ENCODE measurements around the gene OAT. TPM values are rescaled to one million over a fixed set of nuclear protein-coding genes. Genes with fewer than 3 reads are reported as not detected.

OAT gene
- total and polyA plus RNA-seq, 2 donors (not counting 3 experiments of a cell fraction or from before 2014, with no cell fraction given): 69.9 to 90.8 TPM

GRCh38 chr10:124459395-124459794 lies 40.7 kb upstream of the OAT start:
- no peak for FAIRE-seq
- CTCF ChIA-PET: no interaction called here
- Histone ChIP-seq H3K36me3 (ENCODE audit: control insufficient read depth in 2 of 2, extremely low read depth in 1 of 2, insufficient read depth in 2 of 2, low read length in 2 of 2) (no peaks in the 10 kb centered on the region), H3K9me3 (replicated peaks; ENCODE audit: control insufficient read depth, insufficient read depth, low read length) (no peaks in the 10 kb centered on the region), H3K9ac (replicated peaks; ENCODE audit: extremely low read depth, insufficient read depth, low read length) (no peak overlapping the region), H3K79me2 (ENCODE audit: control insufficient read depth, insufficient read depth, low read length) (no peaks in the 10 kb centered on the region), H3K9me1 (replicated peaks; ENCODE audit: control insufficient read depth, extremely low read depth, insufficient read depth, low read length) (no peaks in the 10 kb centered on the region), H2AFZ (ENCODE audit: low read depth, low read length) (no peak overlapping the region), H3K27ac (ENCODE audit: insufficient read depth, low read depth, low read length) (no peak overlapping the region), H4K20me1 (replicated peaks; ENCODE audit: control insufficient read depth, extremely low read depth, insufficient read depth, low read length) (no peaks in the 10 kb centered on the region), H3K27me3 (ENCODE audit: control insufficient read depth in 2 of 2, insufficient read depth in 2 of 2, low read length in 2 of 2) (peaks cover 10 to 15% of the 10 kb centered on the region in 2 experiments), H3K4me3 (replicated peaks in 1 of 3; ENCODE audit: insufficient read depth in 1 of 3, low read depth in 1 of 3, low read length in 3 of 3) (no peak overlapping the region), H3K4me2 (ENCODE audit: insufficient read depth, low read length) (no peak overlapping the region), H3K4me1 (ENCODE audit: control insufficient read depth, extremely low read depth, insufficient read depth, low read length) (no peaks in the 10 kb centered on the region)
- POLR2A ChIA-PET: no interaction called here
- no TSS peak for BruUV-seq (replicated peaks)
- no peak for DNase-seq (ENCODE audit: low read depth, low spot score)
- intact Hi-C loops (cut with micrococcal nuclease) (no loop called here), dilution Hi-C loops (cut with MboI; ENCODE audit: extremely low pct_ligation_motif_present, low sequenced_read_pairs) (no loop called here)
- TF ChIP-seq JUN (IDR thresholded peaks at IDR 0.05; ENCODE audit: borderline replicate concordance, insufficient read depth, insufficient read length, low read depth) (no peak), POLR2A (IDR thresholded peaks at IDR 0.05; ENCODE audit: low read depth, low read length) (no peak), POLR2AphosphoS5 (IDR thresholded peaks at IDR 0.05; ENCODE audit: insufficient read depth, low read depth, low read length) (no peak), GATA2 (IDR thresholded peaks at IDR 0.05; ENCODE audit: insufficient read depth, insufficient read length, low read depth, low read length) (no peak), EZH2 (IDR thresholded peaks at IDR 0.05; ENCODE audit: borderline replicate concordance, low read depth, low read length, severe bottlenecking) (no peak), MYC (IDR thresholded peaks at IDR 0.05; ENCODE audit: low read depth, low read length) (no peak), CTCF (IDR thresholded peaks at IDR 0.05; ENCODE audit: extremely low read depth in 1 of 2, insufficient read depth in 1 of 2, low read depth in 1 of 2, low read length in 2 of 2) (no peak)

GRCh38 chr10:124458889-124459288 lies 40.2 kb upstream of the OAT start:
- no peak overlapping the region for H2AFZ ChIP-seq (ENCODE audit: low read depth, low read length)
- dilution Hi-C loops (cut with MboI; ENCODE audit: extremely low pct_ligation_motif_present, low sequenced_read_pairs): no loop called here
- H3K4me1 ChIP-seq (ENCODE audit: control insufficient read depth, extremely low read depth, insufficient read depth, low read length): no peaks in the 10 kb centered on the region
- H3K4me3 ChIP-seq (replicated peaks in 1 of 3; ENCODE audit: insufficient read depth in 1 of 3, low read depth in 1 of 3, low read length in 3 of 3): no peak overlapping the region
- H3K9ac ChIP-seq (replicated peaks; ENCODE audit: extremely low read depth, insufficient read depth, low read length): no peak overlapping the region
- intact Hi-C loops (cut with micrococcal nuclease): no loop called here
- peaks cover 15 to 19% of the 10 kb centered on the region in 2 experiments for H3K27me3 ChIP-seq (ENCODE audit: control insufficient read depth in 2 of 2, insufficient read depth in 2 of 2, low read length in 2 of 2)
- H3K4me2 ChIP-seq (ENCODE audit: insufficient read depth, low read length): no peak overlapping the region
- no peaks in the 10 kb centered on the region for H3K36me3 ChIP-seq (ENCODE audit: control insufficient read depth in 2 of 2, extremely low read depth in 1 of 2, insufficient read depth in 2 of 2, low read length in 2 of 2)
- no peak overlapping the region for H3K27ac ChIP-seq (ENCODE audit: insufficient read depth, low read depth, low read length)
- no peaks in the 10 kb centered on the region for H3K9me3 ChIP-seq (replicated peaks; ENCODE audit: control insufficient read depth, insufficient read depth, low read length)
- ChIA-PET CTCF (no interaction called here), POLR2A (no interaction called here)
- no peak for TF ChIP-seq JUN (IDR thresholded peaks at IDR 0.05; ENCODE audit: borderline replicate concordance, insufficient read depth, insufficient read length, low read depth)
- TF ChIP-seq MYC (IDR thresholded peaks at IDR 0.05; ENCODE audit: low read depth, low read length): no peak
- no peak for TF ChIP-seq CTCF (IDR thresholded peaks at IDR 0.05; ENCODE audit: extremely low read depth in 1 of 2, insufficient read depth in 1 of 2, low read depth in 1 of 2, low read length in 2 of 2)
- no peak for TF ChIP-seq POLR2AphosphoS5 (IDR thresholded peaks at IDR 0.05; ENCODE audit: insufficient read depth, low read depth, low read length)
- TF ChIP-seq POLR2A (IDR thresholded peaks at IDR 0.05; ENCODE audit: low read depth, low read length): no peak
- TF ChIP-seq GATA2 (IDR thresholded peaks at IDR 0.05; ENCODE audit: insufficient read depth, insufficient read length, low read depth, low read length): no peak
- TF ChIP-seq FOS (IDR thresholded peaks at IDR 0.05; ENCODE audit: borderline replicate concordance, insufficient read depth, low read length): no peak
- TF ChIP-seq EZH2 (IDR thresholded peaks at IDR 0.05; ENCODE audit: borderline replicate concordance, low read depth, low read length, severe bottlenecking): no peak
- no peak for TF ChIP-seq MAX (IDR thresholded peaks at IDR 0.05; ENCODE audit: insufficient read depth, insufficient read length)
- H3K9me1 ChIP-seq (replicated peaks; ENCODE audit: control insufficient read depth, extremely low read depth, insufficient read depth, low read length): no peaks in the 10 kb centered on the region
- no TSS peak for BruUV-seq (replicated peaks)
- H3K79me2 ChIP-seq (ENCODE audit: control insufficient read depth, insufficient read depth, low read length): no peaks in the 10 kb centered on the region
- no peaks in the 10 kb centered on the region for H4K20me1 ChIP-seq (replicated peaks; ENCODE audit: control insufficient read depth, extremely low read depth, insufficient read depth, low read length)
- FAIRE-seq (no peak), DNase-seq (ENCODE audit: low read depth, low spot score) (no peak)
